Myocyte (in vitro differentiated cells): Measurements from ENCODE around the gene SMIM12. TPM values are rescaled to one million over a fixed set of nuclear protein-coding genes. Genes with fewer than 3 reads are reported as not detected.

Experiments used
- DNase-seq: peaks from one replicate; pipeline ENCODE4 v3.0.0-alpha.2; 2012; ENCODE audit warnings: low read depth
- total RNA-seq: library from RNA; depleted of rRNA; stranded (reverse); fragments of >200 nt; gene quantifications from 2 replicates; pipeline ENCODE4 v1.2.3, GENCODE V29; 2014

The SMIM12 gene
- total RNA-seq, 1 donor from 2014 or later = 23.8 TPM

- DNase-seq = peak; percentile 13
These were observed 14.9 kb upstream of the SMIM12 start for GRCh38 chr1:34874296-34874952.

DNA sequence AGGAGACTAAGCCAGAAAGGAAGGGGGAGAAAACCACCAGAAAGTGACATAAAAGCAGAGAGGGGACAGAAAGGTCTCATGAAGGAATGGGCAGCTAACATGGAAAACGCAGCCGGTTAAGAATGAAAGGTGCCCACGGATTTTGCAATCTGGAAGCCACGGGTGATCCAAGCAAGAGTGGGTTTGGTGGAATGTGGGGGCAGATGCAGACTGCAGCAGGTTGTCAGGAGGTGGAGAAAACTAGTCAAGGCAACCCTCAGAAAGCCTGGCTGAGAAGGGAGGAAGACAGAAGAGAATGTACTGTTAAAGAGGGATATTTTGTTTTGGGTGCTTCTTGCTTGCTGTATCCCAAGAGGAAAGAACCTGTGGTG, 12.6 kb upstream of the SMIM12 start:
- no peak for DNase-seq

GRCh38 chr1:34871443-34872132, 12.0 kb upstream of the SMIM12 start:
- DNase-seq = peak; percentile 14

DNA sequence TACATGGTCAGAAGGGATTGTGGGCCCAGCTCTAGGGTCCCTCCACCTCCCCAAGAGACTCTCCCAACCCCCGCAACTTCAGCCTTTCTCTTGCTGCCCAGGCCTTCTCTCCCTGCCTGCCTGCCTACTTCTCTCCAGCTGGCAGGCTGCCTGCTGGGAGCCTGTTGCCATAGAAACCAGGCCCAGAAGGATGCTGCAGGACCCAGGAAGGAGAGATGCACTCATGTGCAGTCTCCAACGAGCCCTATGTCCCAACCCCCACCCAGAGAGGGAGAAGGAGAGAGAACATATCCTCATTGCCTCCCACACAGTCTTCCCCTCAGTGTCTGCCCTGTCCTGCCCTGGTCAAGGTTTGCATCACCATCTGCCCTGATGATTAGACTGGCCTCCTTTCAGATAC, 10.8 kb upstream of the SMIM12 start:
- DNase-seq = no peak

DNA sequence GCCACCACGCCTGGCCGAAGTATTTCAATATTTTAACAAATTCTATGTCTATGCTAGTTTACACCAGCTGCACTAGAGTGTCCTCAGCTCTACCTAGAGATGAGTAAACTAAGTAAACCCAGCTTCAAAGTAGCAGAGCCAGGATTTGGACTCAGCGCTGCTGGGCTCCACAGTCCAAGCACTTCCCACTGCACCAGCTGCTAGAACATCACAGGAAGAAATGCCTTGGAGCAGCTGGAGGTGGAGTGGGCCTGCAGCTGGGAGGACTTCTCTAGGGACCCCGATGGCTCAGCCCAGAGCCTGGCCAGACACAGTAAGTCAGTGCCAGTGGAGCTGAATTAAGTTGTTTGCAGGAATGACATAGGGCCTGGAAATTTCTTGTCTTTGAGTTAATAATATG, 10.2 kb upstream of the SMIM12 start:
- DNase-seq = no peak

GRCh38 chr1:34868230-34869049, 8.9 kb upstream of the SMIM12 start:
- DNase-seq = no peak

- no peak for DNase-seq
These were observed 7.9 kb upstream of the SMIM12 start for GRCh38 chr1:34867415-34867814.

- no peak for DNase-seq
These were observed 7.2 kb upstream of the SMIM12 start for GRCh38 chr1:34866762-34867109.

GRCh38 chr1:34865981-34866761, 6.6 kb upstream of the SMIM12 start:
- DNase-seq = peak; percentile 69

- no peak for DNase-seq
These were observed 6.0 kb upstream of the SMIM12 start for GRCh38 chr1:34865573-34865972.

GRCh38 chr1:34864759-34865158, 5.2 kb upstream of the SMIM12 start:
- no peak for DNase-seq

- no peak for DNase-seq
These were observed 4.0 kb upstream of the SMIM12 start for GRCh38 chr1:34863501-34863900.

- DNase-seq = peak; percentile 18
These were observed 576 bp downstream of the SMIM12 start for GRCh38 chr1:34858901-34859445.

- DNase-seq = no peak
These were observed 2.9 kb downstream of the SMIM12 start for GRCh38 chr1:34856697-34857096.

GRCh38 chr1:34852677-34853217, 6.8 kb downstream of the SMIM12 start:
- DNase-seq = peak; percentile 83

- DNase-seq = no peak
These were observed 8.0 kb downstream of the SMIM12 start for GRCh38 chr1:34851431-34852105.

GRCh38 chr1:34850382-34850781, 9.2 kb downstream of the SMIM12 start:
- no peak for DNase-seq

- no peak for DNase-seq
These were observed 12.5 kb downstream of the SMIM12 start for GRCh38 chr1:34847094-34847493.

DNA sequence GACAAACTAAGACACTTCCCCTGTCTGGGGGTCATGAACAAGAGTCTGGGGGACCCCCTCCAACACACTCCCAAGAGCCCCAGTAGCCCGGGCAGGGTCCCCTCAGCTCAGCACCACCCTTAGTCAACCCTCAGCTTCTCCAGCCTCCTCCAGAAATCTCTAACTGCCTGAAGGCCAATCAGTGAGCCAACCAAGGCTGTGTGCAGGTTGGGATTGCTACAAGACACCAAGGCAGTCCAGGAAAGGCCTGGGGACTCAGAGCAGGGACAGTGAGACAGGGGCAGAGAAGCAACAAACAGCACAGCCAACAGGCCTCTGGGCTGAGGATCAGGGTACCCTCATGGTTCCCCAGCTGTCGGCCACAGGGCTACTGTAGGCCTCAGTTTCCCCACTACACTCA, 13.3 kb downstream of the SMIM12 start:
- DNase-seq = no peak

- DNase-seq = no peak
These were observed 14.2 kb downstream of the SMIM12 start for GRCh38 chr1:34845131-34845901.
